ENCODE measurements around the gene SLC25A23.

GRCh38 chr19:6476155-6476895, 16.7 kb upstream of the SLC25A23 start:
- no peak for TF ChIP-seq CTCF (IDR thresholded peaks at IDR 0.05)
- TF ChIP-seq SIN3A (IDR thresholded peaks at IDR 0.05; ENCODE audit: borderline replicate concordance, insufficient read depth, low read depth, low read length), result no peak
